ENCODE results near the gene ERCC5.

Gene ERCC5

GRCh38 chr13:102814025-102814607 lies 31.7 kb upstream of the ERCC5 start:
- no peaks in the 10 kb centered on the region for H3K4me1 ChIP-seq (ENCODE audit: low read depth, poor library complexity, severe bottlenecking)
- no peak overlapping the region for H2AFZ ChIP-seq (ENCODE audit: low read depth)
- H4K20me1 ChIP-seq (ENCODE audit: insufficient read depth), result no peaks in the 10 kb centered on the region
- H3K4me2 ChIP-seq, result no peak overlapping the region
- H3K27ac ChIP-seq, result no peak overlapping the region
- H3K4me3 ChIP-seq (IDR thresholded peaks at IDR 0.05; ENCODE audit: insufficient read depth, low read depth, low read length), result no peak overlapping the region
- H3K27me3 ChIP-seq (ENCODE audit: insufficient read depth, low read depth), result no peaks in the 10 kb centered on the region
- no peaks in the 10 kb centered on the region for H3K36me3 ChIP-seq (ENCODE audit: insufficient read depth)
- H3K79me2 ChIP-seq (ENCODE audit: insufficient read depth, low read depth), result no peaks in the 10 kb centered on the region
- H3K9ac ChIP-seq, result no peak overlapping the region
- no peak for TF ChIP-seq CTCF (conservative IDR thresholded peaks at IDR 0.05; ENCODE audit: low read depth, low read length)

- H3K27me3 ChIP-seq (ENCODE audit: insufficient read depth, low read depth), result no peaks in the 10 kb centered on the region
- H2AFZ ChIP-seq (ENCODE audit: low read depth), result no peak overlapping the region
- no peaks in the 10 kb centered on the region for H4K20me1 ChIP-seq (ENCODE audit: insufficient read depth)
- no peak overlapping the region for H3K27ac ChIP-seq
- no peak for TF ChIP-seq CTCF (conservative IDR thresholded peaks at IDR 0.05; ENCODE audit: low read depth, low read length)
- H3K79me2 ChIP-seq (ENCODE audit: insufficient read depth, low read depth), result no peaks in the 10 kb centered on the region
- no peaks in the 10 kb centered on the region for H3K4me1 ChIP-seq (ENCODE audit: low read depth, poor library complexity, severe bottlenecking)
- H3K4me2 ChIP-seq, result no peak overlapping the region
- H3K4me3 ChIP-seq (IDR thresholded peaks at IDR 0.05; ENCODE audit: insufficient read depth, low read depth, low read length), result no peak overlapping the region
- H3K36me3 ChIP-seq (ENCODE audit: insufficient read depth), result no peaks in the 10 kb centered on the region
- no peak overlapping the region for H3K9ac ChIP-seq
These were observed 31.0 kb upstream of the ERCC5 start for GRCh38 chr13:102814793-102815192.

GRCh38 chr13:102815788-102816187 lies 30.0 kb upstream of the ERCC5 start:
- Histone ChIP-seq H3K36me3 (ENCODE audit: insufficient read depth) (no peaks in the 10 kb centered on the region), H3K27ac (no peak overlapping the region), H3K4me1 (ENCODE audit: low read depth, poor library complexity, severe bottlenecking) (no peaks in the 10 kb centered on the region), H3K4me3 (IDR thresholded peaks at IDR 0.05; ENCODE audit: insufficient read depth, low read depth, low read length) (no peak overlapping the region), H2AFZ (ENCODE audit: low read depth) (no peak overlapping the region), H3K4me2 (no peak overlapping the region), H3K9ac (no peak overlapping the region), H3K79me2 (ENCODE audit: insufficient read depth, low read depth) (no peaks in the 10 kb centered on the region), H4K20me1 (ENCODE audit: insufficient read depth) (no peaks in the 10 kb centered on the region), H3K27me3 (ENCODE audit: insufficient read depth, low read depth) (no peaks in the 10 kb centered on the region)
- no peak for TF ChIP-seq CTCF (conservative IDR thresholded peaks at IDR 0.05; ENCODE audit: low read depth, low read length)

DNA sequence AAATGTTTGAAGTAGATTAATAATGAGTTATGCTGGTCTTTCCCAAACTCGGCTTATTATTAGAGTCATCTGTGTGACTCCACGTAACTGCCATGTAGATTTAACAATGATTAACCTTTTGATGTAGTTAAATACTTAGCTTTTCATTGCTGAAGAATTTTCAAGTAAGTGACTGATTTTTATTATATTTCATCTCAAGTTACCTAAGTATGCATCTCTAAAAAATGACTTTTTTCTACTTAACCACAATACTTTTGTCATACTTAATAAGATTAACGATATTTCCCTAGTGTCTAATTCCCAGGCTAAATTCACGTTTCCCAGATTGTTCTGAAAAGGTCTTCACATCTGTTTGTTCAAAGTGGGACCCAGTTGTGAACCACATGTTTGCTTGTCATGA lies 29.1 kb upstream of the ERCC5 start:
- no peaks in the 10 kb centered on the region for H3K27me3 ChIP-seq (ENCODE audit: insufficient read depth, low read depth)
- H3K4me3 ChIP-seq (IDR thresholded peaks at IDR 0.05; ENCODE audit: insufficient read depth, low read depth, low read length), result no peak overlapping the region
- no peaks in the 10 kb centered on the region for H3K79me2 ChIP-seq (ENCODE audit: insufficient read depth, low read depth)
- no peaks in the 10 kb centered on the region for H3K4me1 ChIP-seq (ENCODE audit: low read depth, poor library complexity, severe bottlenecking)
- no peak for TF ChIP-seq CTCF (conservative IDR thresholded peaks at IDR 0.05; ENCODE audit: low read depth, low read length)
- H3K27ac ChIP-seq, result no peak overlapping the region
- H3K9ac ChIP-seq, result no peak overlapping the region
- no peaks in the 10 kb centered on the region for H3K36me3 ChIP-seq (ENCODE audit: insufficient read depth)
- H4K20me1 ChIP-seq (ENCODE audit: insufficient read depth), result no peaks in the 10 kb centered on the region
- no peak overlapping the region for H2AFZ ChIP-seq (ENCODE audit: low read depth)
- no peak overlapping the region for H3K4me2 ChIP-seq

All from KMS-11 (cell line).